ENCODE measurements around the gene PCNX1.
"Not testable (repeated sequence)": the region's sequence is repeated elsewhere in the genome, so short reads cannot be mapped to it uniquely, and the experiment has no call there.

The PCNX1 gene

GRCh38 chr14:71013551-71014192, 106.4 kb downstream of the PCNX1 start:
- no peak for DNase-seq (ENCODE audit: low spot score)

GRCh38 chr14:71019917-71020316, 112.7 kb downstream of the PCNX1 start:
- not testable (repeated sequence) for DNase-seq (ENCODE audit: low spot score)

GRCh38 chr14:71021347-71022011, 114.2 kb downstream of the PCNX1 start:
- peak; percentile 19 for DNase-seq (ENCODE audit: low spot score)

GRCh38 chr14:71022012-71022869, 115.0 kb downstream of the PCNX1 start:
- no peak for DNase-seq (ENCODE audit: low spot score)

DNA sequence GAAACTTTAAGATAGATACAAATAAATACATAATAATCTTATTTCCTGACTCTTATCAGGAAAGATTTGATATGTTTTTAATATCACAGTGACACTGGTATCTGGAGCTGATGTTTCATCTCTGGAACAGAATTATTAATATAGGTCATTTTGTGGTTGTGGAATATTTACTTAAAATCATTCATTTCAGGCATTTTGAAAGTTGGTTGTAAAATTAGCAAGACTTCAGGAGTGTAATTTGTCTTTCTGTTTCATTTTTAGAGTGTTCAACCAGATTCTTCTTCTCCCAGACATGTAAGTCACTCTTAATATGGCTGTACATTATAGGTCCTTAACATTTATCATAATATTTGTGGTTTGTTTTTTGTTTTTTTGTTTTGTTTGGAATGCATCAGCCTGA, 115.7 kb downstream of the PCNX1 start:
- no peak for DNase-seq (ENCODE audit: low spot score)

DNA sequence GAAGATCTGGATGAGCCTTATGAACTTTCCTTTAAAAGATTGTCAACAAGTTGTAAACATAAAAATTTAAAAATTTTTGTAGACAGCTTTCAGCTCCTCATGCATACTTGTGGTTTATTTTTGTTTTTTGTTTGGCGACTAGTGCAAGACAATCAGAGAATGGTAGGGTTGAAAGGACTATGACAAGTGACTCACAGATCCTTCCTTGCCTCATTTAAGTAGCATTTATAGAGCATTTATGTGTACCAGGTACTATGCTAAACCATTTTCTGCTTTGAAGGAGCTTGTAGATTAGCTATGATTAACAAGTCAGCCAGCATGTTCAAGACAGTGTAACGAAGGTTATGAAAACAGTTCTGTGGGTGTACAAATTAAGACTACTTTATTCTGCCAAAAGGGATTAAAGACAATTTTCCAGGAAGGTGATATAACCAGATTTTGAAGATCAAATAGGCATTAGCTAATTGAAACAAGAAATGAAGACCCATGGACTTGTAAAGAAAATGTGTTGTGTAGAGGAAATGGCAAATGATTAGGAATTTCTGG, 122.0 kb downstream of the PCNX1 start:
- no peak for DNase-seq (ENCODE audit: low spot score)

DNA sequence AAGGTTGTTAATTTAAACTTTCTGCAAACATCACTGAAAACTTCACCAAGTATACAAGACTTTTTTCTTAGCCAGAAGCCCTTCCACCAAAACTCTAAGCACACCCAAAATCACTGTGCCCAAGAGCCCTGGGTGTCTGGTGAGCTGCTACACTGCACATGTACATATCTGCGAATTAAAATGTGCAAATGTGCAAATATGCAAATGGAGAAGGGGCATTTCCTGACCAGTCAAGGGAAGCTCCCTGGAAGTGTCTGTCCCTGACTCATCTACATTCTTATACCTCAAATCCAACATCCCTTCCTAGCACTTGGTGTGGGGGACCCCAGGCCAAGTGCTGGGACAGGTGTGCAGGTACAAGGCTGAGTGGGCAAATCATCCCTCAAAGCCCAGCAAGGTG, 123.7 kb downstream of the PCNX1 start:
- no peak for DNase-seq (ENCODE audit: low spot score)

DNA sequence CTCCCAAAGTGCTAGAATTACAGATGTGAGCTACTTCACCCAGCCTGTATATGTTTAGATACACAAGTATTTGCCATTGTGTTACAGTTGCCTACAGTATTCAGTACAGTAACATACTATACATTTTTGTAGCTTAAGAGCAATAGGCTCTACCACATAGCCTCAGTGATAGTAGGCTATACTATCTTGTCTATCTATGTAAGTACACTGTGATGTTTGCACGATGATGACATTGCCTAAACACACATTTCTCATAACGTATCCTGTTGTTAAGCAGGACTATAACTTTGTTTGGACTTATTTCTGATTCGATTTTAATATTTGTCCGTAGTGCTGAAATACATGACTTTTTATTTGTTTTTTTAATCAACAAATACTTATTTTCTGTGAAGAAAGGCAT, 129.2 kb downstream of the PCNX1 start:
- DNase-seq (ENCODE audit: low spot score), result no peak

DNA sequence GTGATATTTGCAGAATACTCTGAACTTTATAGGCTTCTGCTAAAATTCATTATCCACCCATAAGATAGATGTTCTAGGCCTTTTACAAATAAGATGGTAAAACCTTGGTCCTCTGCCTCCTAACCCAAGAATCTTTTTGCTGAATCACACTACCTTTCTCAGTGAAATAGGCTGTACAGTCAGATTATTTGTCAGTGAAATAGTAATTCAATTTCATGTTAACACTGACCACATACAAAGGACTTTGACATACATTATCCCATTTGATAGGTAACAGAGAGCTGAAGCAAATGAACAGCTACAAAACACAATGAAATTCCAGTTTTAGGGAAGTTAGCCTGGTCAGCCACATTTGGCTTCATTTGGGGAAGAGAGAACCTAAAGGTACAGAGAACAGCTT, 141.1 kb downstream of the PCNX1 start:
- DNase-seq (ENCODE audit: low spot score), result no peak

DNA sequence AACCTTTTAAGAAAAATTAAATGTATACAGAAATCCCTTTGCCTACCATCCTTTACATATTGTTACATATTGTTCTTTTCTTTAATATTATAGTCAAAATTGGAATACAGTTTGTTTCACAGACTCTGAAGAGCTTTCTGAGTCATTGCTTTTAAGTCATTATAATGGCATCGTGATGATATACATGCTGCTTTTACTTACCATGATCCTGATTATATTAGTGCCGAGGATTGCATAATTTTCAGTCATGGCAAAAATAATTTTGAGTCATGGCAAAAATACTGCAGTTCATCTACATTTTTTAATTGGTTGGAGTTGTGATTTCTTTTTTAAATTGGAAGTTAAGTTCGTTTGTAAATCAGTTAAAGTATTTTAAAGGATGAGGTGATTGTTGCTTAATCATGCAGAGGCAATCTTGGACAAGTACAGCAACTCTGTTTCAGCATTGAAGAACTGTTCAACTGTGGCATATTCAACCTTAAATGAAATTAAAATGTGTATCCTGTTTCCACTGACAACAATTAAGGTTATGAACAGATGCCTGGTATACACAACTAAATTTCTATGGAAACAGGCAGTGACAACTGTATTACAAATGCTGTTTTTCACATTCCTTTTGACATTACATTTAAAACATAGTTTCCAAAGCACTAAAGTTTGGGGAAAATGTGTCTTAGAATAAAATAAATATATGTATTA, 142.3 kb downstream of the PCNX1 start:
- no peak for DNase-seq (ENCODE audit: low spot score)

- DNase-seq (ENCODE audit: low spot score), result no peak
Observed at GRCh38 chr14:71050227-71050823, 143.1 kb downstream of the PCNX1 start.

- DNase-seq (ENCODE audit: low spot score), result no peak
Observed at GRCh38 chr14:71054706-71055105, 147.4 kb downstream of the PCNX1 start.

- DNase-seq (ENCODE audit: low spot score), result no peak
Observed at GRCh38 chr14:71056168-71056567, 148.9 kb downstream of the PCNX1 start.

- DNase-seq (ENCODE audit: low spot score), result no peak
Observed at GRCh38 chr14:71060274-71060673, 153.0 kb downstream of the PCNX1 start.

GRCh38 chr14:71060825-71061455, 153.7 kb downstream of the PCNX1 start:
- peak; percentile 10 for DNase-seq (ENCODE audit: low spot score)

DNA sequence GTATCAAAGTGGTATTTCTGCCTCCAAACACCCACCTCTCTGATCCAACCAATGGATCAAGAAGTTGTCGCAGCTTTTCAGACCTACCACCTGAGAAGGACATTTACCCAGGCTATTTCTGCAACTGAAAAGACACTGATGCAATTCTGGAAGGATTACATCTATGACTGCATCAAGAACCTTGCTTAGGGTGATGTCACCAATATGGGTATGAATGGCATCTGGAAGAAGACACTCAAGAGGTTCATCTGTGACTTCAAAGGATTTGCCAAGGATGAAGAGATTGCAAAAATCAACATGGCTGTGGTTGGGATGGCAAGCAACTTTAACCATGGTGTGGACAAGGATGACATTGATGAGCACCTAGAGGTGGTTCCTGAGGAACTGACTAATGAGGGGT, 154.2 kb downstream of the PCNX1 start:
- DNase-seq (ENCODE audit: low spot score), result no peak

- no peak for DNase-seq (ENCODE audit: low spot score)
Observed at GRCh38 chr14:71062581-71063303, 155.5 kb downstream of the PCNX1 start.

DNA sequence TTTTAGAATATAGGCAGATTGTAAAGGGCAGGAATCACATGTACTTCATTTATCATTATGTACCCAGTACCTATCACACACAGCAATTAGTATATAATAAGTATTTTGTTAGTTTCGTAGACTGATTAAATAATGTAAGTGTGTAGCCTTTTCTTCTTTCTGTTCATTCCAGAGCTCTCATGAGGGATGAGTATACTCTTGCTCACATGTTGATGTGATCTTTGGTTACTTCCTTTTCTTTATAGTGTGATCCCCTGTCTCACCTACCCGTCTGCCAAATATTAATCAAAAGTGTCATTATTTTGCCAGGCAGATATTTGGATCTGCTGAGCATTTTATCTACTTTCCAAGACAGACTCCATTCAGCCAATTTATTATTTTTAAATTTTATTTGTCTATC, 156.1 kb downstream of the PCNX1 start:
- no peak for DNase-seq (ENCODE audit: low spot score)

GRCh38 chr14:71064747-71065146, 157.5 kb downstream of the PCNX1 start:
- not testable (repeated sequence) for DNase-seq (ENCODE audit: low spot score)

DNA sequence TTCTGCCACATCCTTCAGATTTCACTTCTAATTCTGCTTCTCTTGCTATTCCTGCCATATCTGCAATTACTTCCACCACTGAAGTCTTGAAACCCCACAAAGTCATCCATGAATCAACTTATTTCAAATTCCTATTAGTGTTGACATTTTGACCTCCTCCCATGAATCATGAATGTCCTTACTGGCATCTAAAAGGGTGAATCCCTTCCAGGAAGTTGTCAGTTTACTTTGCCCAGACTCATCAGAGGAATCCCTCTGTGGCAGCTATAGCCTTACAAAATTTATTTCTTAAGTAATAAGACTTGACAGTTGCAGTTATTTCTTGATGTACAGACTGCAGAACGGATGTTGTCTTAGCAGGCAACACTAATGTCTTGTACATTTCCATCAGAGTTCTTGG, 162.9 kb downstream of the PCNX1 start:
- DNase-seq (ENCODE audit: low spot score), result no peak

GRCh38 chr14:71071042-71071441, 163.8 kb downstream of the PCNX1 start:
- no peak for DNase-seq (ENCODE audit: low spot score)
